GM19455 (cell line): ENCODE measurements around the gene GCN1.
A peak's percentile ranks its signal among the peaks of the same experiment; 100 is the strongest.

Source experiments
- ATAC-seq: cut with Tn5 transposase; IDR thresholded peaks from one replicate; pipeline ENCODE4 v1.9.1; 2021; ENCODE audit not compliant: unreplicated experiment

GCN1 gene

DNA sequence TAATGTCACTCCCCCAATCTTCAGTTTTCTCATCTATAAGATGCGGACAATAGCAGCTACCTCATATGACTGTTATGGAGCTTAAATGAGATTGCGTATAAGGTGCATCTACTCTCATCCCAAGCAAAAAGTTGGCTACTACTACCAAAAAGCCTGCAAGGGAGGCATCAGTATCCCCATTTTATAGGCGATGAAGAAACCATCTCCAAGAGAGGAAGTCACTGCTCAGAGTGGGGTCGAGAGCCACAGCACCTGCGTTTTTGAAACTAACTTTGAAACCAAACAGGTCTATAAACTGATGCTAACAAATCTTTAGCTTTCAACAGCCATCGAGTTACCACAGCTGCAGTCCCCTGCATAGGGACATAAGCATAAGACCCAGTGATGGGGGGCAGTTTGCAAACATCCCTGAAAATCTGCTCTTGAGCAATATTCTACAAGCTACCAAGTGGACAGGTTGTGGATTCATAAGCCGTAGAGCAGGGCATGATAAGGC, 3.5 kb downstream of the GCN1 start:
- no peak for ATAC-seq

GRCh38 chr12:120190386-120190785, 4.1 kb downstream of the GCN1 start:
- no peak for ATAC-seq

GRCh38 chr12:120186654-120187053, 7.9 kb downstream of the GCN1 start:
- ATAC-seq = no peak

- ATAC-seq = no peak
Measured at GRCh38 chr12:120183211-120183631, 11.3 kb downstream of the GCN1 start.

- no peak for ATAC-seq
Measured at GRCh38 chr12:120181991-120182631, 12.4 kb downstream of the GCN1 start.

GRCh38 chr12:120180975-120181374, 13.5 kb downstream of the GCN1 start:
- ATAC-seq = no peak

- ATAC-seq = no peak
Measured at GRCh38 chr12:120175537-120175936, 19.0 kb downstream of the GCN1 start.

DNA sequence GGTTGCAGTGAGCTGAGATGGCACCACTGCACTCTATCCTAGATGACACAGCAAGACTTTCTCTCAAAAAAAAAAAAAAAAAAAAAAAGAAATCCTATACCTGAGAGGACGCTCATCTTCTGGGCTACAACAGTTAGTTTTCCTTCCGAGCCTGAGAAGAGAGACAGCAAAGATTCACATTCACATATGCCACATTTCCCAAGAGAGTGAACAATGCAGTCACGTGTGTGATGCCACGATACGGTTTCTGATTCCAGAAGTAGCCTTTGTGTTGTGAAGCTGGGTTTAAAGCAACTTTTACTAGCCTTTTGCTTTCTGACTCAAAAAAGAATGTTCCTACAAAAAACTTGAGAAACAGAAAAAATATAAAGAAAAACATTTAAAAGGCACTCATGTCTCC, 19.5 kb downstream of the GCN1 start:
- no peak for ATAC-seq

- ATAC-seq = no peak
Measured at GRCh38 chr12:120172053-120172452, 22.5 kb downstream of the GCN1 start.

- ATAC-seq = no peak
Measured at GRCh38 chr12:120170631-120171030, 23.9 kb downstream of the GCN1 start.

DNA sequence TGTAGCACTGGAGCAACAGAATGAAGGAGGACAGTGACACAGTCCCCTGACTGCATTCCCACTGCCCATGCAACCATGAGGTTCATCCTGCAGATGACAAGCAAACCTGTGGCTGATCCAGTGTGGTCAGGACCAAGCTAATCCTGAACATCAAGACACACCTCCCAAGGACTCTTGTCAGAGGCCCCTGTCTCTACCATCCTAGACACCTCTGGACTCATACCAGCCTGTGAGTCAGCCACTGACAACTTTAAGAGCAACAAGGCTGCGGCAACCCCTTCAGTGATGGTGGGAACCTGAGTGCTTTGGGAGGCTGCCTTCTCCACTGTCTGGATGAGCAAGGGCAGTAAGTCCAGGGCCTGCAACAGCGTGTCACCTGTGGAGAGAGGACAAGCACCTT, 24.6 kb downstream of the GCN1 start:
- ATAC-seq = no peak

GRCh38 chr12:120168337-120168736, 26.2 kb downstream of the GCN1 start:
- ATAC-seq = no peak

DNA sequence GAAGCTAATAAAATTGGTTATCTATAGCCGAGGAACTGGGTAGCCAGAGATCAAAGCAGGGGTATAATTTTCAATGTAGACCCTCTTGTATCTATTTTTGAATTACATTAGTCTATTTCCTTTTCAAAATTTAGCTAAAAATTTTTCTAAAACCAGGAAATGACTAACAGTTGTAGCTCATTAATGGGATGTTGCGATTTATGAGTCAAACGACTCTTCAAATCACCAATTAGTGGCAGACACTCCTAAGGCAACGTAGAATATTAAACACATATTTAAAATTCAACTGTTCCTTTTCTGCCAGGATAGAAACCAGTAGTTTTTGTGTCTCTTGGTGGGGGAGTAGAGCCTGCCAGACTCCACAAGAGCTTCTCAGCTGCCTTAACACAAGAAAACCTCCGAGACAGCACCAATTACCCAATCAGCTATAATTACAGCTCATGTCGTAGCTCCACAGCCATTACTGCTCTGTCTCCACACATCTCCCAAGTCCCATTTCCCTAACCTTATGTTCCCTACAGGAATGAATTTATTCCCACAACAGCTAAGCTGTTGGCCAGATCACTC, 26.9 kb downstream of the GCN1 start:
- no peak for ATAC-seq

DNA sequence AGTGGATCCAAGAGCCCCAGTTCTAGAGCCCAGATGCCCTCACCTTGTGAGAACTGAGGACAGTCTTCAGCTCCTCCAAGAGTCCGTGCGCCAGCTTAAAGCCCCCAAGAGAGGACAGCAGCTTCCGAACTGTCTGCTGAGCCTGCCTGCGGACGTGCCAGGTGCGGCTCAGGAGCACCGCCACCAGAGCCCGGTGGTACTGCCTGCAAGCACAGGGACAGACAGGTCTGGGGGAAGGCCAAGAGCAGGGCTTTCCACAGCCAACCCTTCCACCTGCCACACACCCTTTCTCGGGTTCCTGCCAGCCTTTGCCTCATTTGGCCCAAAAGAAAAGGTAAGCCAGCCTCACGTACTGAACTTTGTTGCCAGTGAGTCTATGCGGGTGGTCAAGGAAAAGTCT, 30.2 kb downstream of the GCN1 start:
- ATAC-seq = no peak

- ATAC-seq = no peak
Measured at GRCh38 chr12:120162763-120163162, 31.8 kb downstream of the GCN1 start.

- ATAC-seq = no peak
Measured at GRCh38 chr12:120161852-120162251, 32.7 kb downstream of the GCN1 start.

DNA sequence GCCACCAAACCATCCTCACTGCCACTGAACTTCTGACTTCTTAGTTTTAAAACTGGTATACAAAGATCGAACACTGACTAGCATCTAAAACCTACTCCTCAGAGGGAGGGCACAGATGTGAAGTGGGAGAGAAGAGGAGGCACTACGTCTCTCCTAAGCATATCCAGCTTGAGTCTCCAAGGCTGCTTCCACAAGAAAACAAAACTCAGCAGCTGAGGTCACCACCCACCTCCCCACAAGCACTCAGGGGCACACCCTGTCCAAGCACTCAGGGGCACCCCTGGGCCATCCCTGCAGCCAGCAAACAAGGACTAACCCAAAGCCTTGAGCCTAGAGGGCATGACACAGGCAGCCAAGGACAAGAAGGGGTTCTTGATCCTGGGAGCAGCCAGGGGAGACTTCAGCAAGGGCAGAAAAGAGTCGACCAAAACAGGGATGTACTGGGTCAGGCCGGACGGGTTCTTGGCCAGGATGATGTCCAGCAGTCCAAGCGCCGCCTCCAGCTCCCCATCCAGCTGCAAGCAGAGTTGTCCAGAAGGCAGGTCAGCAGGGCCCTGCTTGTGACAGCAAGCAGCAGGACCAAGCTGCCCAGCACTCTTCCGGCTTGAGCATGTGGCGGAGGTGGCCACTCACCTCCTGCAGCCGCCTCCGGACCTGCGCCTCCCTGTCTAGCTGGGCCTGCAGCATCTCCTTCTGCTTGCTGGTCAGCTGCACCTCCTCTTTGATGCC, 34.8 kb downstream of the GCN1 start:
- ATAC-seq = no peak

DNA sequence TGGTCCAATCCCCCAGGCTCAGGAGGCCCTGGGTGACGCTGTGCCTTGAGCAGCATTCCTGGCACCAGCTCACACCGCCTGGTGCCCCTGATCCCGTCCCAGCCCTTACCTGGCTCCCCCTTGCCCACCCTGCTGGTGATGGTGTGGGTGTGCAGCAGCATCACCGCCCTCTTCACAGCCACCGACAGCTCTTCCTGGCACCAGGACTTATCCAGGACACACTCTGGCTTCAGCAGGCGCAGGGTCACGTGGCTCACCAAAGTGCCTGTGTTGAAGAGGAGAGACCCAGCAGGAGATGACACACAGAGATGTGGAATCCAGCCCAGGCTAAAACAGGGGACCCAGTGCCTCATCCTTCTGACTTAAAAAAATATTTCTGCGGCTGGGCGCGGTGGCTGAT, 36.2 kb downstream of the GCN1 start:
- no peak for ATAC-seq

DNA sequence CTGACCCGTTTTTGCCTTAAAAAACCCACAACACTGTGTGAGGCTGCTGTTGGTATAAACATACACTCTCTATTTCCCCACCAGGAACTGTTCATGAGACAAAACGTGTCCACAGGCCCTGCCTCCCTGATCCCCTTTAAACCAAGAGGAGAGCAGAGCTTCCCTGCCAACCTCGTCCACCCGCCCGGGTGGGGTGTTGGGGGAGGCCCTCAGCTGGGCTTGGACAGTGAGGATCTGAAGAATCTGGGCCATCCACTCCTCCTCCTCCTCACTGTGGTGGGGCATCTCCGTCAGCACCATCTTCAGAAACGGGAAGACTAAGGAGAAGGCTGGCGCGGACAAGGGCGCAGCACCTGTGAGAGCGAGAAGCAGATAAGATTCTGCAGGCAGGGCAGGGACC, 36.8 kb downstream of the GCN1 start:
- ATAC-seq = no peak

DNA sequence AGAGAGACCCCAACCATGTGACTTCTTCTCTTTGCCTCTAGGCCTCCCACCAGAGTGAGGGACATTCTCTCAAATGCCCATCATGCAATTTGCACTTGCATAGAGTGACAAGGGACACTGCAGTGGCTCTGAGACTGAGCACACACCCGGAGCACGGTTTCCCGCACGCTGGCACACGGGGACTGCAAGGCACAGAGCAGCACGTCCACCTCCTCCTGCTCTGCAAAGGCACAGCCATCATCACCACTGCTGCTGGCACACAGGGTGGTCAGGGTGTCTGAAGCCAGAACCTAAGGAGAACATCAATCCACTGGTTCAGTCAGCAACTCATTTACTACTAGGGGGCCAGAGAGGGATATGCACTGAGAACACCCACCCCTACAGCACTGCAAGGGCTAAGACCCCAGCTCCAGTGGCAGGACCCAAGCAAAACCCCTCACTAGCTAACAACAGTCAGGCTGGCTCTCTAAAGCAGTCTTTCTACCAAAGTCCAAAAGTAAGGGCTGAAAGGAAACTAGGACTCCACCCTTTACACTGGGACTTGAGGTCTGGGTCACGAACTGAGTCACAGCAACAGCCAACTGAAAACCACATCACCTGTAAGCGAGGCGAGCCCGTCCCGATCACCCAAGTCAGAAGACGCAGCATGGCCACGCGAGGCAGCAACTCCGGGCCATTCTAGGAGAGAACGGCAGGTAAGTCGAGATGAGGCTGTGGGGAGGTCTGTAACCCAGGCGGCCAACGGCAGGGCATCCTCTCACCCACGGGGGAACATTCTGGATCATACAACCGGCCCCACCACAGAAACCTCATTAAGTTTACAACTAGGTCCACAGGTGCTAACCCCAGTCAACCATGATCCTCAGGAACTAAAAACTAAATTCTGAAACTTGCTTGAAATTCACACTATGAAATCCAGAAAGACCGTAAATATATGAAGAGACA, 37.9 kb downstream of the GCN1 start:
- ATAC-seq = peak; percentile 52

- no peak for ATAC-seq
Measured at GRCh38 chr12:120155072-120155471, 39.4 kb downstream of the GCN1 start.
